Ishikawa (cell line): Measurements from ENCODE around the gene AUTS2.

Source experiments
- CEBPB ChIP-seq: IDR thresholded peaks from 2 replicates; pipeline ENCODE4 v1.6.1; 2012
- EP300 ChIP-seq: IDR thresholded peaks from 2 replicates; pipeline ENCODE4 v1.6.1; 2012; ENCODE audit warnings: borderline replicate concordance
- RAD21 ChIP-seq: IDR thresholded peaks from 2 replicates; pipeline ENCODE4 v1.6.1; 2012; ENCODE audit warnings: low read depth
- TEAD4 ChIP-seq: IDR thresholded peaks from 2 replicates; pipeline ENCODE4 v1.6.1; 2012

GRCh38 chr7:69962186-69963065 is 364.2 kb downstream of the AUTS2 start:
- TF ChIP-seq TEAD4 (no peak), EP300 (no peak), RAD21 (no peak), CEBPB (no peak)
